GM10266 (cell line): ENCODE data around the gene HTR3B.
"Not testable (repeated sequence)": the region's sequence is repeated elsewhere in the genome, so short reads cannot be mapped to it uniquely, and the experiment has no call there.

Experiments used
- DNase-seq: peaks from one replicate; pipeline ENCODE4 v3.0.0; 2012; ENCODE audit errors: extremely low spot score
- TF ChIP-seq, protein P1 (sequence below): IDR thresholded peaks from 2 replicates; pipeline ENCODE4 v1.5.1; 2012; ENCODE audit warnings: mild to moderate bottlenecking, low read depth; ENCODE audit not compliant: control insufficient read depth, insufficient read depth; ENCODE audit errors: missing control alignments

The HTR3B gene

DNA sequence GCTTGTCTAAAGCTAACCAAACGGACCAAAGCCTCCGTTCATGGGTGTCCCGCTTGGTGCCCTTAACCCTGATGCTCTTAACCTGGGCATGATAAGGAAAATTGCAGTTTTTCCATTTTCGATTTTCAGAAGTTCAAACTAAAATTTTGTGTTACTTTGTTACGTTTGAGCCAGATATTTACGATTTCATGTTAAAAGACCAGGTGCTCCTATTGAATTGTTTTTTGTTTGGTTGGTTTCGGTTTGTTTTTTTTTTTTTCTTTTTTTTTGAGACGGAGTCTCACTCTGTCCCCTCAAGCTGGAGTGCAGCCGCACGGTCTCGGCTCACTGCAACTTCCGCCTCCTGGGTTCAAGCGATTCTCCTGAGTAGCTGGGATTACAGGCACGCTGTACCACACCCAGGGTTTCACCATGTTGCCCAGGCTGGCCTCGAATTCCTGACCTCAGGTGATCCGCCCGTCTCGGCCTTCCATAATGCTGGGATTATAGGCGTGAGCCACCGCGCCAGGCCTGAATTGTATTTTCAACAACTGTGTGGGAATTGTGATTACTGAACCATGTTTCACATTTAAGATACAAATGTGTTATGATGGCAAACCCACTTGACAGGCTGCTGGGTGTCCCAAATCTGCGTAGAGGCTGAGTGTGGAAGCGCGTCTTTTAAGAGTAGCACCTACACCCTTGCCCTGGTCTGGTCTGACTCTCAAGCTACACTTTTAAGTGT, 28.4 kb upstream of the HTR3B start:
- TF ChIP-seq, protein P1, sequence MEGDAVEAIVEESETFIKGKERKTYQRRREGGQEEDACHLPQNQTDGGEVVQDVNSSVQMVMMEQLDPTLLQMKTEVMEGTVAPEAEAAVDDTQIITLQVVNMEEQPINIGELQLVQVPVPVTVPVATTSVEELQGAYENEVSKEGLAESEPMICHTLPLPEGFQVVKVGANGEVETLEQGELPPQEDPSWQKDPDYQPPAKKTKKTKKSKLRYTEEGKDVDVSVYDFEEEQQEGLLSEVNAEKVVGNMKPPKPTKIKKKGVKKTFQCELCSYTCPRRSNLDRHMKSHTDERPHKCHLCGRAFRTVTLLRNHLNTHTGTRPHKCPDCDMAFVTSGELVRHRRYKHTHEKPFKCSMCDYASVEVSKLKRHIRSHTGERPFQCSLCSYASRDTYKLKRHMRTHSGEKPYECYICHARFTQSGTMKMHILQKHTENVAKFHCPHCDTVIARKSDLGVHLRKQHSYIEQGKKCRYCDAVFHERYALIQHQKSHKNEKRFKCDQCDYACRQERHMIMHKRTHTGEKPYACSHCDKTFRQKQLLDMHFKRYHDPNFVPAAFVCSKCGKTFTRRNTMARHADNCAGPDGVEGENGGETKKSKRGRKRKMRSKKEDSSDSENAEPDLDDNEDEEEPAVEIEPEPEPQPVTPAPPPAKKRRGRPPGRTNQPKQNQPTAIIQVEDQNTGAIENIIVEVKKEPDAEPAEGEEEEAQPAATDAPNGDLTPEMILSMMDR = no peak
- no peak for DNase-seq

DNA sequence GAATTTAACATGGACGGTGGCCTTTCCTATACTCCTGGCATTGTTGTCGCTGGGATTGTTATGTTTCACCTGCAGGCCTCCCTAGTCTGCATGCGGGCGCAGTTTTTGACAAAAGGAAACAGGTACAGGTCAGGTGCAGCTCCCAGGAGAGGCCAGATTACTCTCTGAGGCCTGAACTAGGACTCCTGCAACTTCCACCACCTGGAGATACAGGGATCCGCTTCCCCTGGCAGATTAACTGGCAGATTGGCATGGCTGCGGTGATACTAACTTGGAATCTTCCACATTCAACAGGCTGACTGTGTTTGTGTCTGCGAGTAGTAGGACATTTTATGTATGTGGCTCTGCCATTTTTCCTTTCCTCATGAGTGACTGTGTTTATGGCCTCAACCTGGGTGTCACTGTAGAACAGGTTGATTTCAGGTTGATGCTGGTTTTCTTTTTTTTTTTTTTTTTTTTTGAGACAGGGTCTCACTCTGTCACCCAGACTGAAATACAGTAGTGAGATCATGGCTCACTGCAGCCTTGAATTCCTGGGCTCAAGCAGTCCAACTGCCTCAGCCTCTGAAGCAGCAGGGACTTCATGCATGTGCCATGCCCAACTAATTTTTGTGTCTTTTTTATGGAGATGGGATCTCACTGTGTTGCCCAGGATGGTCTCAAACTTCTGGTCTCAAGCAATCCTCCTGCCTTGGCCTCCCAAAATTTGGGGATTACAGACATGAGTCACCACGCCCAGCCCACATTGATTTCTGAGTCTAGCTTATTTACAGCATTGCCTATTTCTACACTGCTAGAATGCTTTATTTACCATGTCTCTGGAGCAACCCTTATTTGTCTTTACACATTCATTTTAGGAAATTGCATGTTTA, 27.6 kb upstream of the HTR3B start:
- DNase-seq = no peak
- TF ChIP-seq, protein P1 = no peak

DNA sequence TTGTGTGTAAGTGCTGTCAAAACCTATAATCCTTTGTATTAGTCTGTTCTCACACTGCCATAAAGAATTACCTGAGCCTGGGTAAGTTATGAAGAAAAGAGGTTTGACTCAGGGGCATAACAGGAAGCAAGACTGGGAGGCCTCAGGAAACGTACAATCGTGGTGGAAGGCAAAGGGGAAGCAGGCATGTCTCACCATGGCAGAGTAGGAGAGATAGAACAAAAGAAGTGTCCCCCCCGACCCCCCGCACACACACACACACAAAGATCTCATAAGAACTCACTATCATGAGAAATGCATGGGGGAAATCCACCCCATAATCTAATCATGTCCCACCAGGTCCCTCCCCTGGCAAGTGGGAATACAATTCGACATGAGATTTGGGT, 26.9 kb upstream of the HTR3B start:
- TF ChIP-seq, protein P1 = no peak
- DNase-seq = no peak

DNA sequence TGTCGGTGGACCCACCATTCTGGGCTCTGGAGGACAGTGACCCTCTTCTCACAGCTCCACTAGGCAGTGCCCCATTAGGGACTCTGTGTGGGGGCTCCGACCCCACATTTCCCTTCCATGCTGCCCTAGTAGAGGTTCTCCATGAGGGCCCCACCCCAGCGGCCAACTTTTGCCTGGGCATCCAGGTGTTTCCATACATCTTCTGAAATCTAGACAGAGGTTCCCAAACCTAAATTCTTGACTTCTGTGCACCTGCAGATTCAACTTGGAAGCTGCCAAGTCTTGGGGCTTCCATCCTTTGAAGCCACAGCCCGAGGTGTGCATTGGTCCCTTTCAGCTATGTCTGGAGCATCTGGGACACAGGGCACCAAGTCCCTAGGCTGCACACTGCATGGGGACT, 25.1 kb upstream of the HTR3B start:
- DNase-seq = not testable (repeated sequence)

DNA sequence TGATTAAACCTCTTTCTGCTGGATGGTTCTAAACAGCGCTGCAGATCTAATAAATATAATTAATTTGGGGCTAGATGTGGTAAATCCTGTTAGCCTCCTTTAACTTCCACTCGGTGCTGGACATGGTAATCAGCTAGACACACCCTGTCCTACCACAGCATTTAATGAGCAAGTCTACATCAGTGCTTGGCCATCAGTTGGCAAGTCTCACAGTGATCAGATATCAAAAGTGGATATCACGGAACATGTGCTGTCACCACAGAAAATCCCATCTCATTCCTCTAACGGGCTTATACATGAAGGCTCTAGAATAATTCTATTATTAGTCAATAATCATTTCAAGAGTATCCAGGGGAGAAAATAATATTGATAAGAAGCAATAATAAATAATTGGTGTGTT, 23.6 kb upstream of the HTR3B start:
- TF ChIP-seq, protein P1 = no peak
- no peak for DNase-seq

DNA sequence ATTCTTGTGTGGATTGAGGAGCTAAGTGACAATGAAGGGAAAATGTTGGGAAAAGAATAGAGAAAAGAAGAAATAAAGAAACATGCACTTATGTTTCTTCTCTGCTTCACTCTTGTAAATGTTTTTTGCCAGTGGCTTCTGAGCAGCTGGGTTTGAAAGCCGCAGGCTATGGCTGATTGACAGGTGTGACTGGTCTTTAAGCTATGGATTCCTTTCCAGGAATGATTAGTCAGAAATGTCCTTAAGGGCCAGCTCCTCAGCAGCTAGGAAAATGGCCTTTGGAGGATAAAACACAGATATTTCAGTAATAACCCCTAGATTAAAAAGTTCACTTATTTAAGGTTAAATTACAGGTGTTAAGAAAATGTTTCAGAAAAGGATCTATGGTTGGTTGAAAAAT, 22.7 kb upstream of the HTR3B start:
- DNase-seq = no peak
- TF ChIP-seq, protein P1 = no peak

DNA sequence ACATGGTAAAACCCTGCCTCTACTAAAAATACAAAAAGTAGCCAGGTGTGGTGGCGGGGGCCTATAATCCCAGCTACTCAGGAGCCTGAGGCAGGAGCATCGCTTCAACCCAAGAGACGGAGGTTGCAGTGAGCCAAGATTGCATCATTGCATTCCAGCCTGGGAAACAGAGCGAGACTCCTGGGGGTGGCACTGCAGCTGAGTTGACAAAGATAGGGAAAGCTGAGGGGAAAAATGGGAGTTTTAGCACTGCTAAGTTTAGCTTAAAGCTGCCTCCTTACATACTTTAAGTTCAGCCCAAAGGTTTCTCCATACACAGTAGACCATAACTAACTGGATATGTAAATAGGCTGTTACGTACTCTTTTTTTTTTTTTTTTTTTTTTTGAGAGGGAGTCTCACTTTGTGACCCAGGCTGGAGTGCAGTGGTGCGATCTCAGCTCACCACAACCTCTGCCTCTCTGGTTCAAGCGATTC, 20.2 kb upstream of the HTR3B start:
- TF ChIP-seq, protein P1 = no peak
- DNase-seq = no peak
